Activated B cell treated with CpG ODN at 0.5 μM for 24 hours (primary cell): ENCODE data around the gene SLC9C1. TPM values are rescaled to one million over a fixed set of nuclear protein-coding genes. Genes with fewer than 3 reads are reported as not detected.

Experiments
- ATAC-seq: fragments of 200-7000 bp; cut with Tn5 transposase; one replicate; pipeline ENCODE4 v1.10.0; 2021; ENCODE audit warnings: low read depth, mild to moderate bottlenecking, moderate library complexity
- CTCF ChIA-PET: fragments of 350-600 bp; sonication (Branson Sonifier 250); formaldehyde crosslinking; loops from one replicate; lab custom pipeline; 2021; ENCODE audit warnings: antibody characterized with exemption; lab: Charles Lee
- POLR2A ChIA-PET: fragments of 350-600 bp; sonication (Branson Sonifier 250); formaldehyde crosslinking; loops from one replicate; lab custom pipeline; 2021; ENCODE audit warnings: antibody characterized with exemption; lab: Charles Lee
- DNase-seq: peaks from one replicate; pipeline ENCODE4 v3.0.0; 2022
- H3K27ac Mint-ChIP-seq: one replicate; pipeline ENCODE4 v1.8.0; 2020; ENCODE audit warnings: mixed read lengths
- H3K27me3 Mint-ChIP-seq: one replicate; pipeline ENCODE4 v1.8.0; 2021; ENCODE audit warnings: mixed read lengths
- H3K36me3 Mint-ChIP-seq: one replicate; pipeline ENCODE4 v1.8.0; 2021; ENCODE audit warnings: low read depth, mixed read lengths
- H3K4me1 Mint-ChIP-seq: one replicate; pipeline ENCODE4 v1.8.0; 2021; ENCODE audit warnings: mixed read lengths
- H3K4me3 Mint-ChIP-seq: one replicate; pipeline ENCODE4 v1.8.0; 2020; ENCODE audit warnings: mild to moderate bottlenecking, mixed read lengths
- H3K9me3 Mint-ChIP-seq: one replicate; pipeline ENCODE4 v1.8.0; 2020; ENCODE audit warnings: mixed read lengths
- CTCF ChIP-seq: fragments of 200-600 bp; IDR thresholded peaks from one replicate; pipeline ENCODE4 v1.8.0; 2022; ENCODE audit warnings: antibody characterized with exemption, mild to moderate bottlenecking
- intact Hi-C: fragments of 100-400 bp; cut with micrococcal nuclease; formaldehyde crosslinking; loops from one replicate; pipeline ENCODE4 v1.15.1; 2024
- total RNA-seq: library from RNA; stranded (reverse); gene quantifications from 2 replicates; pipeline ENCODE4 v1.2.3, GENCODE V29; 2022

Gene SLC9C1
- 0.24 and 0.58 TPM in 2 replicates for total RNA-seq

- CTCF ChIA-PET = interaction anchor here (0.7 to 4.1 kb wide), 29 partner anchors 10 to 349 kb away, joined by 3 to 46 read pairs (median 5); partner anchors contain the start of genes ATG3, BTLA, CD200 and SLC35A5
- H3K27ac Mint-ChIP-seq = peak within 1 kb of the TSS; percentile 88
These were observed at the start of gene SLC9C1 for GRCh38 chr3:112293368-112294321. TSS of gene SLC9C1 (minus strand) at chr3:112294216. CDS start at chr3:112286791, 7,425 bp downstream.

GRCh38 chr3:112341386-112341785 lies 47.4 kb upstream of the SLC9C1 start:
- Mint-ChIP-seq H3K9me3 (peaks cover 2% of the 10 kb centered on the region), H3K27ac (peak overlapping the region; percentile 42), H3K4me3 (no peak overlapping the region), H3K36me3 (peaks cover 78% of the 10 kb centered on the region), H3K27me3 (no peaks in the 10 kb centered on the region), H3K4me1 (peaks cover 68% of the 10 kb centered on the region)
- DNase-seq (no peak), ATAC-seq (no peak)
- no peak for TF ChIP-seq CTCF
- intact Hi-C loops = no loop called here
- CTCF ChIA-PET = no interaction called here
- POLR2A ChIA-PET = no interaction called here

More at GRCh38 chr3:112293368-112294321, at the start of gene SLC9C1:
- POLR2A ChIA-PET = interaction anchor here (0.6 to 3.6 kb wide), 12 partner anchors 10 to 1535 kb away, joined by 3 to 19 read pairs (median 4); partner anchors contain the start of genes ATG3, BTLA, CD200 and SLC35A5
- peaks cover 37% of the 10 kb centered on the region for H3K4me1 Mint-ChIP-seq
- H3K4me3 Mint-ChIP-seq = peak within 1 kb of the TSS; percentile 83
- DNase-seq = peak; percentile 18
- H3K9me3 Mint-ChIP-seq = peaks cover 4% of the 10 kb centered on the region
- intact Hi-C loops = loop anchor here (1.0 to 5.0 kb wide), 7 partner anchors 10 to 439 kb away; no protein-coding TSS in a partner anchor
- H3K27me3 Mint-ChIP-seq = no peaks in the 10 kb centered on the region
- H3K36me3 Mint-ChIP-seq = no peaks in the 10 kb centered on the region
- no peak for TF ChIP-seq CTCF
- peak; percentile 75 for ATAC-seq

- no peak overlapping the region for H3K4me3 Mint-ChIP-seq
- intact Hi-C loops = loop anchor here (5.0 kb wide), 1 partner anchor 33 kb away; no protein-coding TSS in a partner anchor
- no peaks in the 10 kb centered on the region for H3K27me3 Mint-ChIP-seq
- ChIA-PET POLR2A (no interaction called here), CTCF (interaction anchor here (1.6 kb wide), 1 partner anchor 175 kb away, joined by 4 read pairs; no protein-coding TSS in a partner anchor)
- peaks cover 72% of the 10 kb centered on the region for H3K4me1 Mint-ChIP-seq
- H3K36me3 Mint-ChIP-seq = peaks cover 66% of the 10 kb centered on the region
- no peak for DNase-seq
- H3K27ac Mint-ChIP-seq = peak overlapping the region; percentile 48
- peaks cover 2% of the 10 kb centered on the region for H3K9me3 Mint-ChIP-seq
- TF ChIP-seq CTCF = no peak
- no peak for ATAC-seq
These were observed 45.6 kb upstream of the SLC9C1 start for GRCh38 chr3:112339609-112340008.

GRCh38 chr3:112339134-112339533 lies 45.1 kb upstream of the SLC9C1 start:
- no peak overlapping the region for H3K4me3 Mint-ChIP-seq
- H3K4me1 Mint-ChIP-seq = peaks cover 72% of the 10 kb centered on the region
- DNase-seq = no peak
- CTCF ChIA-PET = interaction anchor here (1.6 kb wide), 1 partner anchor 175 kb away, joined by 4 read pairs; no protein-coding TSS in a partner anchor
- POLR2A ChIA-PET = interaction anchor here (1.2 kb wide), 1 partner anchor 220 kb away, joined by 3 read pairs; no protein-coding TSS in a partner anchor
- intact Hi-C loops = loop anchor here (5.0 kb wide), 1 partner anchor 33 kb away; no protein-coding TSS in a partner anchor
- H3K27me3 Mint-ChIP-seq = no peaks in the 10 kb centered on the region
- no peak for TF ChIP-seq CTCF
- peaks cover 62% of the 10 kb centered on the region for H3K36me3 Mint-ChIP-seq
- peaks cover 2% of the 10 kb centered on the region for H3K9me3 Mint-ChIP-seq
- ATAC-seq = no peak
- peak overlapping the region; percentile 48 for H3K27ac Mint-ChIP-seq
